ENCODE results near the gene GZF1.

Gene GZF1

GRCh38 chr20:23403751-23404150 is 41.8 kb downstream of the GZF1 start:
- TF ChIP-seq CTCF (conservative IDR thresholded peaks at IDR 0.05; ENCODE audit: low read depth, low read length) = no peak
- no peak overlapping the region for H3K4me3 ChIP-seq (ENCODE audit: low read depth, low read length)
- peak; percentile 52 for DNase-seq (ENCODE audit: low read depth)

GRCh38 chr20:23404196-23404595 is 42.2 kb downstream of the GZF1 start:
- no peak overlapping the region for H3K4me3 ChIP-seq (ENCODE audit: low read depth, low read length)
- no peak for TF ChIP-seq CTCF (conservative IDR thresholded peaks at IDR 0.05; ENCODE audit: low read depth, low read length)
- DNase-seq (ENCODE audit: low read depth) = peak; percentile 67

GRCh38 chr20:23406880-23407279 is 44.9 kb downstream of the GZF1 start:
- no peak overlapping the region for H3K4me3 ChIP-seq (ENCODE audit: low read depth, low read length)
- TF ChIP-seq CTCF (conservative IDR thresholded peaks at IDR 0.05; ENCODE audit: low read depth, low read length) = no peak
- DNase-seq (ENCODE audit: low read depth) = no peak

- no peak for TF ChIP-seq CTCF (conservative IDR thresholded peaks at IDR 0.05; ENCODE audit: low read depth, low read length)
- DNase-seq (ENCODE audit: low read depth) = no peak
Measured at GRCh38 chr20:23407781-23408464, 45.9 kb downstream of the GZF1 start.

GRCh38 chr20:23408957-23409356 is 47.0 kb downstream of the GZF1 start:
- no peak for TF ChIP-seq CTCF (conservative IDR thresholded peaks at IDR 0.05; ENCODE audit: low read depth, low read length)
- no peak overlapping the region for H3K4me3 ChIP-seq (ENCODE audit: low read depth, low read length)
- DNase-seq (ENCODE audit: low read depth) = no peak

More at GRCh38 chr20:23407781-23408464, 45.9 kb downstream of the GZF1 start:
- H3K4me3 ChIP-seq (ENCODE audit: low read depth, low read length) = no peak overlapping the region

GRCh38 chr20:23409800-23410199 is 47.8 kb downstream of the GZF1 start:
- no peak overlapping the region for H3K4me3 ChIP-seq (ENCODE audit: low read depth, low read length)
- DNase-seq (ENCODE audit: low read depth) = no peak
- TF ChIP-seq CTCF (conservative IDR thresholded peaks at IDR 0.05; ENCODE audit: low read depth, low read length) = no peak

Measured in choroid plexus epithelial cell (primary cell).